ENCODE data around the gene HHLA2.

GRCh38 chr3:108414007-108414406 is 117.7 kb downstream of the HHLA2 start:
- TF ChIP-seq CTCF (IDR thresholded peaks at IDR 0.05; ENCODE audit: low read length), result no peak
- no peak for TF ChIP-seq EZH2 (optimal IDR thresholded peaks at IDR 0.05; ENCODE audit: low read depth, low read length)
- TF ChIP-seq EZH2phosphoT487 (IDR thresholded peaks at IDR 0.05; ENCODE audit: low read length), result no peak

Measured in MM.1S (cell line).